Lower leg skin (tissue), 3 donors: Measurements from ENCODE around the gene LRRC15.

ENCODE experiments used
- CTCF ChIP-seq, 3 donors: fragments of 450-650 bp; IDR thresholded peaks; one replicate each; pipeline ENCODE4 v1.5.1; 2016; ENCODE audit warnings: antibody characterized with exemption in 3 of 3, mild to moderate bottlenecking in 3 of 3, moderate library complexity in 2 of 3
- POLR2A ChIP-seq, 2 donors: fragments of 450-650 bp; IDR thresholded peaks; one replicate each; pipeline ENCODE4 v1.6.1; 2016 to 2017; ENCODE audit warnings: antibody characterized with exemption in 2 of 2, mild to moderate bottlenecking in 1 of 2, moderate library complexity in 1 of 2

- TF ChIP-seq POLR2A (IDR thresholded peaks at IDR 0.05) (no peak), CTCF (IDR thresholded peaks at IDR 0.05) (no peak)
These were observed 21.3 kb upstream of the LRRC15 start for GRCh38 chr3:194390835-194391234.
